Esophagus squamous epithelium (tissue), 5 donors: Measurements from ENCODE around the gene C20orf96. TPM values are rescaled to one million over a fixed set of nuclear protein-coding genes. Genes with fewer than 3 reads are reported as not detected.

Experiments used
- DNase-seq: peaks from one replicate; lab custom pipeline; 2025; lab: John Stamatoyannopoulos, UW
- H3K27ac ChIP-seq, 4 donors: fragments of 200-600 bp; sonication (generic); one replicate each; pipeline ENCODE4 v1.5.1; 2016 to 2019; ENCODE audit warnings: mild to moderate bottlenecking in 1 of 4
- H3K27me3 ChIP-seq, 4 donors: fragments of 200-600 bp; sonication (generic); 1 replicate in 3 of 4; 2 replicates in 1 of 4; pipeline versions ENCODE4 v1.5.1 to v1.6.0; 2017 to 2021; ENCODE audit warnings: antibody characterized with exemption in 1 of 4
- H3K36me3 ChIP-seq, 3 donors: fragments of 200-600 bp; sonication (generic); one replicate each; pipeline ENCODE4 v1.5.1; 2016 to 2019
- H3K4me1 ChIP-seq, 3 donors: fragments of 200-600 bp; sonication (generic); one replicate each; pipeline ENCODE4 v1.5.1; 2017 to 2019
- H3K4me3 ChIP-seq, 4 donors: fragments of 200-600 bp; sonication (generic); 1 replicate in 3 of 4; 2 replicates in 1 of 4; pipeline ENCODE4 v1.5.1; 2016 to 2019; ENCODE audit warnings: mild to moderate bottlenecking in 2 of 4, moderate library complexity in 1 of 4
- H3K9me3 ChIP-seq, 3 donors: fragments of 200-600 bp; sonication (generic); one replicate each; pipeline ENCODE4 v1.5.1; 2016 to 2019
- CTCF ChIP-seq, 6 experiments: fragments of 450-650 bp in 4 of 6; fragments of 200-600 bp in 2 of 6; sonication (generic) in 2 of 6; IDR thresholded peaks; one replicate each; pipeline ENCODE4 v1.5.1; 2016 to 2019; ENCODE audit warnings: antibody characterized with exemption in 6 of 6, mild to moderate bottlenecking in 4 of 6, moderate library complexity in 4 of 6
- POLR2A ChIP-seq, 4 donors: fragments of 450-650 bp; IDR thresholded peaks; one replicate each; pipeline ENCODE4 v1.6.1; 2017; ENCODE audit warnings: antibody characterized with exemption in 4 of 4, mild to moderate bottlenecking in 4 of 4, moderate library complexity in 3 of 4
- WGBS, 2 donors: methylation state at CpG; one replicate each; pipeline ENCODE4 v1.1.5; 2018; 5-methylcytosine and 5-hydroxymethylcytosine counted together
- intact Hi-C: fragments of 100-400 bp; cut with DNase I; formaldehyde crosslinking; loops from one replicate; pipeline ENCODE4 v1.15.0; 2022
- total RNA-seq, 4 donors: library from RNA; depleted of rRNA; stranded (reverse); fragments of >200 nt; gene quantifications; one replicate each; pipeline ENCODE4 v1.1.0, GENCODE V29; 2016
- donor health status: DM: yes; HTN: yes; CAD: no.

C20orf96 gene
- total RNA-seq, 4 donors from 2014 or later: 0.19 to 1.1 (median 0.89) TPM

GRCh38 chr20:328975-329695 is 38.6 kb upstream of the C20orf96 start:
- Histone ChIP-seq H3K27me3 (peaks cover 0 to 6% (median 0%) of the 10 kb centered on the region in 4 donors), H3K9me3 (no peaks in the 10 kb centered on the region), H3K4me1 (peaks cover 26 to 61% (median 36%) of the 10 kb centered on the region in 3 donors), H3K4me3 (no peak overlapping the region), H3K27ac (peak overlapping the region in 3 of 4 donors; percentile 24 to 98 (median 83)), H3K36me3 (no peaks in the 10 kb centered on the region)
- intact Hi-C loops: no loop called here
- TF ChIP-seq POLR2A (IDR thresholded peaks at IDR 0.05): no peak
- no peak for TF ChIP-seq CTCF (IDR thresholded peaks at IDR 0.05)
- 40 to 49% methylated on average over 7 of the region's 7 CpGs for WGBS, 2 donors
- no peak for DNase-seq

- Histone ChIP-seq H3K4me3 (peak overlapping the region; percentile 67 to 95 (median 76)), H3K27me3 (peaks cover 0 to 6% (median 0%) of the 10 kb centered on the region in 4 donors), H3K36me3 (no peaks in the 10 kb centered on the region), H3K9me3 (no peaks in the 10 kb centered on the region), H3K27ac (peak overlapping the region; percentile 83 to 98 (median 94)), H3K4me1 (peaks cover 33 to 70% (median 41%) of the 10 kb centered on the region in 3 donors)
- intact Hi-C loops: no loop called here
- WGBS, 2 donors: 16 to 43% methylated on average over 9 to 18 of the region's 31 CpGs
- no peak for DNase-seq
- TF ChIP-seq CTCF (IDR thresholded peaks at IDR 0.05) (no peak), POLR2A (IDR thresholded peaks at IDR 0.05) (no peak)
Observed at GRCh38 chr20:328027-328974, 37.8 kb upstream of the C20orf96 start.

- Histone ChIP-seq H3K27ac (peak overlapping the region; percentile 83 to 98 (median 94)), H3K4me3 (peak overlapping the region; percentile 67 to 95 (median 76)), H3K9me3 (no peaks in the 10 kb centered on the region), H3K36me3 (no peaks in the 10 kb centered on the region), H3K4me1 (peaks cover 34 to 79% (median 48%) of the 10 kb centered on the region in 3 donors), H3K27me3 (peaks cover 0 to 6% (median 0%) of the 10 kb centered on the region in 4 donors)
- peak; percentile 54 for DNase-seq
- intact Hi-C loops: no loop called here
- TF ChIP-seq POLR2A (IDR thresholded peaks at IDR 0.05) (peak in 2 of 4 donors; percentile 10 to 34), CTCF (IDR thresholded peaks at IDR 0.05) (no peak)
- 0 to 24% methylated on average over 2 to 6 of the region's 47 CpGs for WGBS, 2 donors
Observed at GRCh38 chr20:327186-328026, 36.9 kb upstream of the C20orf96 start.

- no peaks in the 10 kb centered on the region for H3K36me3 ChIP-seq
- TF ChIP-seq CTCF (IDR thresholded peaks at IDR 0.05): no peak
- no peak for TF ChIP-seq POLR2A (IDR thresholded peaks at IDR 0.05)
- H3K9me3 ChIP-seq: no peaks in the 10 kb centered on the region
- intact Hi-C loops: no loop called here
- peaks cover 0 to 6% (median 0%) of the 10 kb centered on the region in 4 donors for H3K27me3 ChIP-seq
- WGBS, 2 donors: 0 to 3% methylated on average over 19 to 26 of the region's 38 CpGs
- H3K4me1 ChIP-seq: peaks cover 34 to 83% (median 48%) of the 10 kb centered on the region in 3 donors
- peak overlapping the region; percentile 83 to 98 (median 94) for H3K27ac ChIP-seq
- no peak for DNase-seq
- H3K4me3 ChIP-seq: peak overlapping the region; percentile 67 to 95 (median 76)
Observed at GRCh38 chr20:326645-327185, 36.2 kb upstream of the C20orf96 start.
